ENCODE data around the gene MXD3. TPM values are rescaled to one million over a fixed set of nuclear protein-coding genes. Genes with fewer than 3 reads are reported as not detected.
A peak's percentile ranks its signal among the peaks of the same experiment; 100 is the strongest.

Gene MXD3
- polyA plus RNA-seq, 1 donor: 14.9 TPM

DNA sequence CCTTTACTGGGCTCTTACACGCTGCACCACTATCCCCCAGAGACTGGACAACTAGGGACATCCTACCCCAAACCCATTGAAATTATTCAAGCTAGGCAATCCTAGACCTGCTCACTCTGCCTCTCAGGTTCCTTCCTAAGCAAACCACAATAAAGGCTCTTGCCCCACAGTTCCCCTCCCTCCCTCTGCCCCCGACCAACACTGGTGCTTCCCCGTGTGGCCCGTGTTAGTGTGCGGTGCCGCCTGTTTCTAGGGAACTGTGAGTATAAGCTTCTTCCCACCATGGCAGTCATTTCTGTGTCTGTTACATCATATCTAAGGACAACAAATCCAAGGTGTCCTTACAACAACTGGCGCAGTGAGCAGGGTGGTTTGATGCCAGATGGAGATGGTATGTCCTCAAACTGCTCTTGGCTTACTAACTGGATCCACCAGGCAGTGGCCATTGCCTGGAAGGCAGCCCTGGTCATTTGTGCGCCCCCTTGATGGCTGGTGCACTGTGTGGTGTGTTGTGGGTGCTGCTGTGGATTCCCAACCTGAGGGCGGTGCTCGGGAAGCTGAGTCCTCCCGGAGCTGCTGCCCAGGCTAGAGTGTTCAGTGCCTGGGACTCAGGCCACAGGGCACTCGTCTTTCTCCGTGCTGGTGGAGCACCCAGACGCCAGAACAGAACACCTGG lies 8.4 kb upstream of the MXD3 start:
- Histone ChIP-seq H3K27ac (ENCODE audit: low read length) (no peak overlapping the region), H3K36me3 (ENCODE audit: control insufficient read depth, insufficient read depth, low read length) (peaks cover 5% of the 10 kb centered on the region), H3K4me3 (ENCODE audit: low read length) (no peak overlapping the region), H3K4me1 (ENCODE audit: control insufficient read depth, insufficient read depth, low read length) (peaks cover 4% of the 10 kb centered on the region), H3K27me3 (ENCODE audit: control insufficient read depth, insufficient read depth, low read length) (no peaks in the 10 kb centered on the region), H3K9me3 (ENCODE audit: control insufficient read depth, low read depth, low read length) (no peaks in the 10 kb centered on the region)
- DNase-seq: no peak
- WGBS (ENCODE audit: insufficient coverage, low lambda C conversion rate): no CpG with 5 or more reads among the region's 14 CpGs

DNA sequence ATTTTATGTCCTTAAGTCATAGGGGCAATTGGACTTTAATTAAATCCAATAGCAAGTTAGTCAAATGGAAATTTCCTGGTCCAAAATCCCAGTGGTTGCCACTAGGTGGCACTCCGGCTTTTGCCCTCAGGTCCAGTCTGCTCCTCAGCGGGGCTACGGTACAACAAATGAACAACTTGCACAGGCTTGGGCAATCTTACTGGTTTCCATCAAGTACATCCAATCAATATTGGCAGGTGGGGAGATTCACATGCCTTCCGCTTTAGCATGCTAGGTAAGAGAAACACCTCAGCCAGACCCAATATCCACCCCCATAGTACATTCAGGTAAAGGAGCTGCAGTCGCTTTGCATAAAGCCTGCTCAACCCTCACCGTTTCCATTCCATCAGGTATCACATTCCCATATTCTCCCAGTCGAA lies 6.3 kb upstream of the MXD3 start:
- peak overlapping the region; percentile 27 for H3K27ac ChIP-seq (ENCODE audit: low read length)
- no peak overlapping the region for H3K4me3 ChIP-seq (ENCODE audit: low read length)
- DNase-seq: peak; percentile 71 to 76
- H3K27me3 ChIP-seq (ENCODE audit: control insufficient read depth, insufficient read depth, low read length): no peaks in the 10 kb centered on the region
- WGBS (ENCODE audit: insufficient coverage, low lambda C conversion rate): no CpG with 5 or more reads among the region's 7 CpGs
- H3K9me3 ChIP-seq (ENCODE audit: control insufficient read depth, low read depth, low read length): no peaks in the 10 kb centered on the region
- H3K36me3 ChIP-seq (ENCODE audit: control insufficient read depth, insufficient read depth, low read length): peaks cover 5% of the 10 kb centered on the region
- H3K4me1 ChIP-seq (ENCODE audit: control insufficient read depth, insufficient read depth, low read length): peaks cover 1% of the 10 kb centered on the region

DNA sequence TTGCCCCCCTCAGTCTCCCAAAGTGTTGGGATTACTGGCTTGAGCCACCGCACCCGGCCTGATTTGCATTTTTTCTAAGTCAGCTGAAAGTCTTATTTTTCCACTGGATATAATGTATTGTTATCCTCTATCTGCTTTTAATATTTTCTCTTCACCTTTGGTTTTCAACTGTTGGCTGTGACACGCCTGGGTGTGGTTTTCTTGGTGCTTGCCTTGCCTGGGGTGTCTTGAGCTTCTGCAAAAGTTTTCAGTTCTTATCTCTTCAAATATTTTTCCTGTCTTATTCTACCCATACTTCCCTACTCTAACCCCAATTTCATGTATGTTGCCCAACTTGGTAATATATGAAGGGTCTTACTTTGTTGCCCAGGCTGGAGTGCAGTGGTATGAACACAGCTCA lies 4.3 kb upstream of the MXD3 start:
- peaks cover 13% of the 10 kb centered on the region for H3K4me1 ChIP-seq (ENCODE audit: control insufficient read depth, insufficient read depth, low read length)
- no peaks in the 10 kb centered on the region for H3K27me3 ChIP-seq (ENCODE audit: control insufficient read depth, insufficient read depth, low read length)
- no peak overlapping the region for H3K27ac ChIP-seq (ENCODE audit: low read length)
- WGBS (ENCODE audit: insufficient coverage, low lambda C conversion rate): 90% methylated on average over 2 of the region's 3 CpGs
- DNase-seq: no peak
- H3K9me3 ChIP-seq (ENCODE audit: control insufficient read depth, low read depth, low read length): no peaks in the 10 kb centered on the region
- no peak overlapping the region for H3K4me3 ChIP-seq (ENCODE audit: low read length)
- peaks cover 5% of the 10 kb centered on the region for H3K36me3 ChIP-seq (ENCODE audit: control insufficient read depth, insufficient read depth, low read length)

DNA sequence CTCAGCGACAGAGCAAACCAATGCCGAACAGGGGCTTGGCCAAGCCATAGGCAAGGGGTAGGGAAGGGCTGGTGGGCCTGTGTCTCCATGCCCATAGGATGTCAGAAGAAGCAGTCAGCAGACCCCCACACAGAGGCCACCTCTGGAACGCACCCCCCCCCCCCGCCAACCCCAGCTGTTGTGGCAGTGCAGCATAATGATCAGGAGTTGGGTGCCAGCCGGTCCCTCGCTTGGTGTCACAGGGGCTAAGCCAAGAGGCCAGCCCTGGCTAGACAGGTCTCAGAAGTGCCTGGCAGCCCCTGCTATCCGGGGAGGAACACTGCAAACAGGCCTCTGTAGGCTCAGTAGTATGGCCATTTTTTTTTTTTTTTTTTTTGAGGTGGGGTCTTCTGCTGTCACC lies 3.7 kb upstream of the MXD3 start:
- no peak for DNase-seq
- H3K9me3 ChIP-seq (ENCODE audit: control insufficient read depth, low read depth, low read length): no peaks in the 10 kb centered on the region
- WGBS (ENCODE audit: insufficient coverage, low lambda C conversion rate): no CpG with 5 or more reads among the region's 7 CpGs
- H3K27me3 ChIP-seq (ENCODE audit: control insufficient read depth, insufficient read depth, low read length): no peaks in the 10 kb centered on the region
- H3K4me1 ChIP-seq (ENCODE audit: control insufficient read depth, insufficient read depth, low read length): peaks cover 19% of the 10 kb centered on the region
- H3K27ac ChIP-seq (ENCODE audit: low read length): no peak overlapping the region
- H3K36me3 ChIP-seq (ENCODE audit: control insufficient read depth, insufficient read depth, low read length): peaks cover 5% of the 10 kb centered on the region
- no peak overlapping the region for H3K4me3 ChIP-seq (ENCODE audit: low read length)

DNA sequence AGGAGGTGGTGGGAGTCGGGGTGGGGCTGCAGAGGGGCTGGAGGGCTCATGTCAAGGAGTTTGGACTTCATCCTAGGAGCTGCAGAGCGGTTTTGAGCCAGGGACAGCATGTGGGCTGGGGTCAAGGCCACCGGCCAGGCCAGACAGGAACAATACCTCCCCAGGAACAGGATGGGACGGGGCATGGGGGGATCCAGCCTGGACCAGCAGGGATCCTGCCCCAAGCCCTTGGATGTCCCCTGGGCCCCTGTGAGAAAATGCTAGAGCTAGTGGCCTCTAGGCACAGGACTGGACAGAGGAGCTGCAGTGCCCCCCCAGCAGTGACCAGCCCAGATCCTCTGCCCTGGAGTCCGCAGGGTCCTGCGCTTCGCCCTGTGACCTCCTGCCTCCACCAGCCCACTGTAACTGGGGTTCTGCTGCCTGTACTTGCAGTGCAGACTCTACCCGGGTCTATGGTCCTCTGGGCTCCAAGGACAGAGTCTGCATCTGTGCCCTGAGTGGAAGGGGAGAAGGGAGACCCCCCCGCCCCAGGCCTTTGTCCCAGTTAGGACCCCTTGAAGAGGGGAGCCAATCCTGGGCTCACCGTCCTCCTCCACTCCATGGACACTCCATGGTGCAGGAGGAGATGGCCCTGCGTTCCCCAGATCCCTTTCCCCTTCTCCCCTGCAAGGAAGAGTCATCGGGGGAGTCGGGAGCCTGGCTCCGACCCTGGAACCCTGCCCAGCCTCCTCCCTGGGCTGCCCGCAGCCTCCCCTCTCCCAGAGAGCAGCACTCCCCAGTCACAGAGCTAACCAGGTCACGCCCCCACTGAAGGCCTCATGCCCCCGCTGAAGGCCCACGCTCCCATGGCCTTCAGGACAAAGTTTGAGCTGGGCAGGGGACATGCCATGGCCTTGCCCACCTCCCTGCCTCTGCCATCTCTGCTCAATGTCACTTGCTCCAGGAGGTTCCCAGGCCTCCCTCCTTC lies 3.0 kb upstream of the MXD3 start:
- WGBS (ENCODE audit: insufficient coverage, low lambda C conversion rate): 80% methylated on average over 1 of the region's 18 CpGs
- no peaks in the 10 kb centered on the region for H3K9me3 ChIP-seq (ENCODE audit: control insufficient read depth, low read depth, low read length)
- H3K27ac ChIP-seq (ENCODE audit: low read length): no peak overlapping the region
- no peaks in the 10 kb centered on the region for H3K27me3 ChIP-seq (ENCODE audit: control insufficient read depth, insufficient read depth, low read length)
- no peak for DNase-seq
- H3K36me3 ChIP-seq (ENCODE audit: control insufficient read depth, insufficient read depth, low read length): peaks cover under 1% of the 10 kb centered on the region
- peaks cover 26% of the 10 kb centered on the region for H3K4me1 ChIP-seq (ENCODE audit: control insufficient read depth, insufficient read depth, low read length)
- H3K4me3 ChIP-seq (ENCODE audit: low read length): no peak overlapping the region

DNA sequence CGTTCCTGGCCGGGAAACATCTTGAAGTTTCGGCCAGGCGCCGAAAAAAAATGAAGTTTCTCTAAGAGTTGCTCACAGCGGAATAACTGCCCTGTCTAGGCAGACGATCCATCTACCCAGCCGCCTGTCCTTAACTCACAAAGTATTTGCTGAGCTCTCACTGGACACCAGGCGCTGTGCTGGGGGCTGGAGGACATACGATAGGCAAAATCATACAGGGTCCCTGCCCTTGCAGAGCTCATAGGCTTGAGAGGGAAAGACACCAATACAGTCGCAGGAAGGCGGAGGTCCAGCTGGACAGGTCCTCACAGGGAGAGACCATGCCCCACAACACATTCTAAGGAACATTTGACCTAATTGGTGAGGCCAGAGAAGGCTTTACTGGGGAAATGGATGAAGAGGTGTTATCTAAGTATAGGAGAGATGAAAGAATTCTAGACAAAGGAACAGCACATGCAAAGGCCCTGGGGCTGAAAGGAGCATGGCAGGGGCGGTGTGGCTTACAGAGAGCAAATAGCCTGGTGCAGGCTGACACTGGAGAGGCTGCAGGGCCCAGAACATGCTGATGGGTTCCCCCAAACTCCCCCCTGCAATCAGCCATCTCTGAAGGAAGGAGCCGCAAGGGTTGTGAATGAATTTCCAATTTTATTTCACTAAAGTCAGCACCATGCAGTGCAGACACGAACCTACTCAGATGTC lies 2.0 kb upstream of the MXD3 start:
- peaks cover 28% of the 10 kb centered on the region for H3K4me1 ChIP-seq (ENCODE audit: control insufficient read depth, insufficient read depth, low read length)
- no peaks in the 10 kb centered on the region for H3K9me3 ChIP-seq (ENCODE audit: control insufficient read depth, low read depth, low read length)
- no peak overlapping the region for H3K4me3 ChIP-seq (ENCODE audit: low read length)
- no CpG with 5 or more reads among the region's 15 CpGs for WGBS (ENCODE audit: insufficient coverage, low lambda C conversion rate)
- no peaks in the 10 kb centered on the region for H3K27me3 ChIP-seq (ENCODE audit: control insufficient read depth, insufficient read depth, low read length)
- DNase-seq: no peak
- no peak overlapping the region for H3K27ac ChIP-seq (ENCODE audit: low read length)
- peaks cover 7% of the 10 kb centered on the region for H3K36me3 ChIP-seq (ENCODE audit: control insufficient read depth, insufficient read depth, low read length)

DNA sequence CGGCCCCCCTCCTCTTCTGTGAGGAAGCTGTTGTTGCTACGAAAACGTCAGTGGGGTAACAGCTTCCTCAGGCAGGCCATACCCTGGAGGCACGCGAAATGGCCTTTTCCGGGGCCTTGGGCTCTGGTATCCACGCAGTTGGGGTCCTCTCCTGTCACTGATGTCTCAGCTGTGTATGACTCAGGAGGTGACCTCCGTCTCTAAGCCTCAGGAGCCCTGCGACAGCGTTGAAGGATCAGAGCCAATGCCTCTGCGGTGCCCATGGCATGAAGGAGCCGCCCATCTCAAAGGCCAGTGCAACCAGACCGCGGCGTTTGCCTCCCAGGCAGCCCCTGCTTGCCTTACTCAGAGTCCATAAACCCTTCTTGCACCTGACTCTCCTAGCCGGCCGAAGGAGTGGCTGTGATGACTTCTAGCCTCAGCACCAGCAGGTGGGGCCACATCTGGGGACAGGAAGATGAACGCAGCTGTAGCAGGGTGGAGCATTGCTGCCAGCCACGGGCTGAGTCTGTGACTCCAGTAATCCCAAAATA lies 1.0 kb upstream of the MXD3 start:
- no peaks in the 10 kb centered on the region for H3K27me3 ChIP-seq (ENCODE audit: control insufficient read depth, insufficient read depth, low read length)
- peak; percentile 77 to 89 for DNase-seq
- WGBS (ENCODE audit: insufficient coverage, low lambda C conversion rate): no CpG with 5 or more reads among the region's 19 CpGs
- peak overlapping the region; percentile 65 for H3K27ac ChIP-seq (ENCODE audit: low read length)
- H3K4me3 ChIP-seq (ENCODE audit: low read length): peak overlapping the region; percentile 2
- H3K4me1 ChIP-seq (ENCODE audit: control insufficient read depth, insufficient read depth, low read length): peaks cover 28% of the 10 kb centered on the region
- H3K36me3 ChIP-seq (ENCODE audit: control insufficient read depth, insufficient read depth, low read length): peaks cover 9% of the 10 kb centered on the region
- H3K9me3 ChIP-seq (ENCODE audit: control insufficient read depth, low read depth, low read length): no peaks in the 10 kb centered on the region

DNA sequence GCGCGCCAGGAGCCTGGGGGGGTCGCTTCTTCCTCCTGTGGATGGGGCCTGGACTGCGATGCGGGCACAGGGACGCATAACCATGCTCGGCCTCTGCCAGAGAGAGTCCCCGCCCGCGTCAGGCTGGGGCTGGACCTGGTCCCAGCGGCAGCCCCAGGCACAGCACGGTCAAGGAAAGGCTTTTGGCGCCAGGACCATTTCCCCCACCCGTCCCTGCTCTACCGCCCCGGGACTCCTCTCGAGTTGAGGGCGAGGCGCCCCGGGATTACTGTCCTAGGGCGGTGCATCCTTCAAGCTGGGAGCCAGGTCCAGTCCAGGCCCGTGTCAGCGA lies 341 bp downstream of the MXD3 start:
- no CpG with 5 or more reads among the region's 23 CpGs for WGBS (ENCODE audit: insufficient coverage, low lambda C conversion rate)
- no peaks in the 10 kb centered on the region for H3K9me3 ChIP-seq (ENCODE audit: control insufficient read depth, low read depth, low read length)
- H3K4me1 ChIP-seq (ENCODE audit: control insufficient read depth, insufficient read depth, low read length): peaks cover 28% of the 10 kb centered on the region
- no peak overlapping the region for H3K27ac ChIP-seq (ENCODE audit: low read length)
- H3K4me3 ChIP-seq (ENCODE audit: low read length): peak overlapping the region; percentile 71
- H3K27me3 ChIP-seq (ENCODE audit: control insufficient read depth, insufficient read depth, low read length): no peaks in the 10 kb centered on the region
- H3K36me3 ChIP-seq (ENCODE audit: control insufficient read depth, insufficient read depth, low read length): peaks cover 23% of the 10 kb centered on the region
- DNase-seq: no peak

DNA sequence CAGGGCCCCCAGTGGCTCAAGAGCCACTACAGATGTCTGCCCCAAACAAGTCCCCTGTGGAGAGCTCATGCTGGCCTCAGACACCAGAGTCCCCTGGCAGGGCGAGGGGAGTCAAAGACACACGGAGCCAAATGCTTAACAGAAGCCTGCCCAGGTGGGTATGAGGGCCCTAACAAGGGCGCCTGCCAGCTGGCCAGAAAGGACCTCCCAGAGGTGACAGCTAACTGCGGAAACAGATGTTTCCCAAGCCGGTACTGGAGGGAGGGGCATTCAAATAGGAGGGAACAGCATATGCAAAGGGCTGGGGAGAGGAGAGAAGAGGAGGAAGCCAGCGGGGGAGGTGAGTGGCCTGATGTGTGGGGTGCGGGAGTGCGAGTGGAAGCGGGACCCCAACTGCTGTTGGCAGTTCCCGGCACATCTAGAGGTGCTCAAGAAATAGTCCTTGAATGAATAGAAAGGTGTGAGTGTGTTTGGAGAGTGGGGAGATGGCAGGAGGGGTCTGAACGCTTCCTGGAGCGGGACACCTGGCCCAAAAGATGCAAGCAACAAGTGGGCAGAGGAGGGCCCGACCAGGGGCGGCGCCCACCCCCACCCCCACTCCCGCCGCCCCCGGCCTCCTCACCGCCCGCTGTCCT lies 824 bp downstream of the MXD3 start:
- Histone ChIP-seq H3K27me3 (ENCODE audit: control insufficient read depth, insufficient read depth, low read length) (no peaks in the 10 kb centered on the region), H3K9me3 (ENCODE audit: control insufficient read depth, low read depth, low read length) (no peaks in the 10 kb centered on the region), H3K4me3 (ENCODE audit: low read length) (peak overlapping the region; percentile 71), H3K4me1 (ENCODE audit: control insufficient read depth, insufficient read depth, low read length) (peaks cover 28% of the 10 kb centered on the region), H3K36me3 (ENCODE audit: control insufficient read depth, insufficient read depth, low read length) (peaks cover 27% of the 10 kb centered on the region), H3K27ac (ENCODE audit: low read length) (no peak overlapping the region)
- peak in 1 of 2 donors; percentile 37 for DNase-seq
- WGBS (ENCODE audit: insufficient coverage, low lambda C conversion rate): 60% methylated on average over 1 of the region's 20 CpGs

DNA sequence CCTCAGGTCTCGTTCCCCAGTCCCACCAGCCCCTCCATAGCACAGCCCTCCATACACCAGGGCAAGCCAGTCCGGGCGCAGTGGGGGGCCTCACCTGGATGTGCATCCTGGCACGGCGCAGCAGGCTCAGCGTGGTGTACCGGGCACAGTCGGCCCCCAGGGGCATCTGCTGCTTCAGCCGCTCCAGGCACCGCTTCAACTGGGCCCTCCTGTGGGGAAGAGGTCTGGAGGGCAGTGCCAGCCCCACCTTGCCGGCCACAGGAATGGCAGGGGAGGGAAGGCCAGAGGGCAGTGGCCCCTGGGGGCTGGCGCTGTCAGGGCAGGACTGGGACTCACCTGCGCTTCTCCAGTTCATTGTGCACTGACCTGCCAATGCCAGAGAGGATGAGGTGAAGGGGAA lies 1.4 kb downstream of the MXD3 start:
- no CpG with 5 or more reads among the region's 13 CpGs for WGBS (ENCODE audit: insufficient coverage, low lambda C conversion rate)
- DNase-seq: no peak

More for the DNA sequence above, 1.4 kb downstream of the MXD3 start:
- H3K27ac ChIP-seq (ENCODE audit: low read length): no peak overlapping the region
- H3K27me3 ChIP-seq (ENCODE audit: control insufficient read depth, insufficient read depth, low read length): no peaks in the 10 kb centered on the region
- H3K9me3 ChIP-seq (ENCODE audit: control insufficient read depth, low read depth, low read length): no peaks in the 10 kb centered on the region
- peaks cover 33% of the 10 kb centered on the region for H3K36me3 ChIP-seq (ENCODE audit: control insufficient read depth, insufficient read depth, low read length)
- H3K4me3 ChIP-seq (ENCODE audit: low read length): peak overlapping the region; percentile 71
- H3K4me1 ChIP-seq (ENCODE audit: control insufficient read depth, insufficient read depth, low read length): peaks cover 31% of the 10 kb centered on the region
